ENCODE results near the gene PDZRN4.
"Not testable (repeated sequence)": the region's sequence is repeated elsewhere in the genome, so short reads cannot be mapped to it uniquely, and the experiment has no call there.

The PDZRN4 gene

DNA sequence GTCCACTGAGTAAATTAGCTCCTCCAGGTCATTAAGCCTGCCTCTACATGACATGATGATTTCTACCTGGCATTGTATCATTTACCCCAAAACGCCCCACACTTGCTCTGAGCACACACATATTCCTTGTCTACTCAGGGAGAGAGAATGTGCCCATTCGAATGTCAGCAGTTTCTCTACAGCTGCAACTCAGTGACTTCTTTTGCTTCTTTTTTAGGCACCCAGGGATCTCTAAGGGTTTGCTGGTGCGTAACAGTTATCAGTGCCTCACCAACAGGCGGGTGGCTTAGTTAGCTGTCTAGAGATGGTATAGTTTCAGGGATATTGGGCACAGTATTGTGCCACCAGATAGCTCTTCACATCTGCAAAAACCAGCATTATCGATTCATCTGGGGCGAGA, 316.9 kb downstream of the PDZRN4 start:
- in situ Hi-C loops (cut with MboI; ENCODE audit: low sequenced_read_pairs), result no loop called here

DNA sequence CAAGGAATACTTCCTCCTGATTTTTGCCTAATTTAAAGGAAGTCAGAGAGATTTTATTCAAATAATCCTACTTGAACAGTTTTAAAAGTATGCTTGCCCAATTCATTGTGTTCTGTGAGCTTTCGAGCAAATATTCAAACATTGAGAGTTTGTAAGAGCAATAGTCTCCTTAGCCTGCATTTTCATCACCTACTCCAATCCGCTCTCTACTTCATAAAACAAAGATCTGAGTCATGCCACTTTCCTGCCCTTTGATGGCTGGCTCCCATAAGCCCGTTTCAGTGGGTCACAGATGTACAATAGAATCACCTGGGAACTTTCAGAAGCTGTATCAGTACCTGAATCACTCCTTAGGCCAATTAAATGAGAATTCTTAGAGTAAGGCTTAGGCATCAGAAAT, 319.2 kb downstream of the PDZRN4 start:
- in situ Hi-C loops (cut with MboI; ENCODE audit: low sequenced_read_pairs), result no loop called here

DNA sequence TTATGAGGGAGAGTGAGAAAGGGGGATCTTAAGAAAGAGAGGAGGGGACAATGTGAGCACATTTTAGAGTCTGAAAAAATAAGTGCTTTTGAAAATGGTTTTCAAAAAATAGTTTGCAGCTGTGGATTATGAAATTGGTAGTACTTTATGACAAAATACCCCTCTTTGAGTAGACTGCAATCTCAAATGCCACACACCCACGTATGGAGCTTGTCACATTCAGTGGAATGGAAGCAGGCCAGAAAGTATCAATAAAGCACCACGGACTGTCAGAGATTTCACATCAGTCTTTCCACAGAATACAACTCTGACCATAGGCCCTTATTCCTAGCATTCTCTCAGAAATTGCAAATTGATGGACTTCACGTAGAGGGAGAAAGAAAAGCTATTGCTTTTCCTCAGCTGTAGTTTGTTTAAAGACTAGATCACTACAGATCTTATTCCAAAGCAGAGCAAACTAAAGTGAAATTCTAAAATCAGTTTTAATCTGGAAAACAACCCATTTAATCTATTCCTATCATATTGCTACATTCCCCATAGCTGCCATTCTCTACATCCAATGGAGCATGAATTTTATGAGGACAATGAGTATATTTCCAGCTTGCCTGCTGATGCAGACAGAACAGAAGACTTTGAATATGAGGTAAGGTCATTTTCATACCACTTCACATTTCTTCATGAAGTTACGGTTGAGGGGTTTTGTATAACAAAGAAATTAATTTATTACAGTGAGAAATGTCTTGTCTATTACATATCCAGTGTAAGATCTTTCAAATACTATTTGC, 321.3 kb downstream of the PDZRN4 start:
- in situ Hi-C loops (cut with MboI; ENCODE audit: low sequenced_read_pairs), result no loop called here

DNA sequence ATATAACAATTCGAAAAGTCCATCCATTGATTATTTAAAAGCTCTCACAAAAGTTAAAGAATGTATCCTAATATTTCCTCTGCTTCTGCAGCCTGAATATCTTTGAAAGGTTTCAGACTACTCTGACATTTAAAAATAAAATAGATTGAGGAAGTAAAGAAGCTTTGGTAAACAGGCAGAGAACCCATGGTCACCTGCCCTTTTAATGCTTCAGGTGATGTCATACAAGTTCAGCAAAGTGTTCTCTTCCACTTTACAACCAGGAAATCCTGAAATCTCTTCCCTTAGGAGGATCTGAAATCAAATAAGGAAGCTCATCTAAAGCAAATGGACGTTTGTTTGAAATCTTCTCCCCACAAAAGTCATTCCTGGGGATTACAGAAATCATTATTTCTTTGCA, 322.4 kb downstream of the PDZRN4 start:
- in situ Hi-C loops (cut with MboI; ENCODE audit: low sequenced_read_pairs), result no loop called here

DNA sequence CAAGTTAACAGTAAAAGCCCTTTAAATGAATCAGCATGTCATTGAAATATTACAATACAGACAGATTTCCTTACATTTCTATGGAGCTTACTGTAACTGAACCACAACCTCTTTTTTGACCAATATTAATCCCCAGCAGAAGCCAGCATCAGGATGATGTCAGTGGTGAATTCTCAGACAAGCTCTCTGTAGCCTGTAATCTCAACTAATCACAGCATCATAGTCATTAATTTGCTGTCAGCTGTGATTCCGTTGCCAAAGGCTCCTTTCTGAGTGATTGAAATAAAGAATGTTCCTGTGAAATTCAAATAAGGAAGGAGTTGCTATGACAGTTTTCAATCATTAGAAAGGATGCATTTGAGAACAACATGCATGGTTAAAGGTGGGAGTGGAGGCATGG, 323.1 kb downstream of the PDZRN4 start:
- in situ Hi-C loops (cut with MboI; ENCODE audit: low sequenced_read_pairs), result no loop called here

DNA sequence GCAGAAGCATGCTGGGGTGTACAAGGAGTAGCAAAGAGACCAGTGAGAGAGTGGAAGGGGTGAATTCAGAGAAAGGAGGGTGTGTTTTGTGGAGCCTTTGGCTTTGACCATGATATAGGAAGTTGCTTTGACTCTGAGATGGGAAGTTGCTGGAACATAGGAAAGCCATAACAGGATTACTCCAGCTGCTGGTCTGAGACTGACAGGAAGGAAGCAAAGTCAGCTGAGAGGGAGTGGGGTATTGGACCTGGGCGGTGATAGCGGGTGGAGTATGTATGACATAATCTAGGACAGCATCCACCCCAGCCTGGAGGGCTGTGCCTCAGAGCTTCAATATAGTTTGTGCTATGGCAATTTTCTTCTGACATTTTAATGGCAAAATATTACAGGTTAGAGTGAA, 324.4 kb downstream of the PDZRN4 start:
- in situ Hi-C loops (cut with MboI; ENCODE audit: low sequenced_read_pairs), result no loop called here

DNA sequence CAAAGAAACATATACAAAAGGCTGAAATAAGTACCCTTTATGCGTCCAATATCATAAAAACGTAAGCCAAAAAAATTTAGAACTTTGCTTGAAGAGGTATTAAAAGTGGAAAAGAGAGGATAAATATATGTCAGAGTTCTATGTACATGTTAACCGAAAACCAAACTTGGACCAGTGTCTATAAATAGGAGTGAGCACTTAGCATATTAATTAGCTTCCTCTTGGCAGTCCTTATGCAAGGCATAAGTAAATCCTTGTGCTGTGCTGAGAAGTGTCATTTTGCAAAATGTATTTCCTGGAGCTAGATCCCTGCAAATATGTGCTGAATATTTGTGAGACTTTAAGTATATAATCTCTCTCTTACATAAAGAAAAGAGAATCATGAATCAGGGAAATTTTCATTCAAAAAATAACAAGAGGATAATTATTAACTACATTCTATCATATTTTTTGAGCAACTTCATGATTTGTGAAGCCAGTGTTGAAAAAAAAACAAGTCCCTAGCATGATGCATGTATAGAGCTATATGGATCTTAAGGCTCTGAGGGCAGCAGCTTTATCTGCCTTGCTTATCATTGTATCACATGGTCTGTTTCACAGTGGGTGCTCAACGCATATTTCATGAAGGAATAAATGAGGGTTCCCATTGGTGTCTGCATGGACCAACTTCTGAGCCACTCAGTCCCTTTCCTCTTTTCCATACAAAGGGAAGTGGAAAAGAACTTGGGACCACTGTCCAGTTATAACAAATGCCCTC, 326.1 kb downstream of the PDZRN4 start:
- in situ Hi-C loops (cut with MboI; ENCODE audit: low sequenced_read_pairs), result no loop called here

DNA sequence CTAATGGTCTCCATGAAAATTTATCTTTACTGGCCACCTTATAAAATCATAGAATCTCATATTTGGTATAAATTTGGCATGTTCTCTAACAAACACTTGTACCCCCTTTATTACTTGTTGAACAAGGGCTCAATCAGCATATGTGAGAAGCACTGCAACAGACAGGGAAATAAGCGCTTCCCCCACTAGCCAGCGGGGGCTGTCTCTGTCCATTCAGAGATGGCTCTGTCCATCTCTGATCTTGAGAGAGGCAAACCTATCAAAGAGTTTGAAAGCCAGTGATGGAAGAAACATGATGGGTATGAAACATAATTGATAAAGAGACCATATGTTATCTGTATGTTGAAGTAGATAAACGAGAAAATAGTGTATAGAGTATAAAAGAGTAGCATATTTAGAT, 326.8 kb downstream of the PDZRN4 start:
- in situ Hi-C loops (cut with MboI; ENCODE audit: low sequenced_read_pairs), result no loop called here

DNA sequence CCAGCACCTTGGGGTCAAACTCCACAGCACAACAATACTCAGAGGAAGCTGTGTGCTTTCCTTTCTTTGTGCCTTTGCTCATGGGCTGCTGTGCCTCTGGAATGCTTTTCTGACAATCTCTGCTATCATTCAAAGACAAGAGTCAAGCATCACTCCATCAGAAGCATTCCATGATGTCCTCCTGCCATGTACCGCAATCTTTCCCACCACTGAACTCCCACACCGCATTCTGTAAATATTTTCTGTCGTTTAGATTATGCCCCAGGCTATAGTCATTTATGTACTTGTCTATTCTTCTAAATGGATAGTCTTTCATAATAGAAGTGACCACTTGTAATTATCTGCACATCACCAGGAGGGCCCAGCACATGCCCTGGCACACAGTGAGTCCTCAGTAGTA, 327.8 kb downstream of the PDZRN4 start:
- in situ Hi-C loops (cut with MboI; ENCODE audit: low sequenced_read_pairs), result no loop called here

DNA sequence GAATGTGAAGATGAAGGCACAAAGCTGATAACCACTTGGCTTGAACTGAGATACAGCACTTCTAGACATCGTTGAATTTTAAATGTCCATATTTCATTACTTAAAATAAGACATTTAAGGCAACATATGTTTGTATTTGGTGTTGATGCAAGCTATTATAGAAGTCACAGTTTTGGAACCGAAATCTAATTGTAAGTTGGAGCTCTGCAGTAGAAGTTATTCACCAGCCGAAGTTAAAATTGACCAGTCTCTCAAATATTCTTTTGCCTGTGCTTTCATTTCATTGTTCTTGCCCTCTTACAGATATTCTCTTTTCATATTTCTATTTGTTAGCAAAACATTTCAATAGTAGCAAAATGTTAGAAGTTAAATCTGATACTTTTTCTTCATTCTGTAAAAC, 332.7 kb downstream of the PDZRN4 start:
- in situ Hi-C loops (cut with MboI; ENCODE audit: low sequenced_read_pairs), result no loop called here

DNA sequence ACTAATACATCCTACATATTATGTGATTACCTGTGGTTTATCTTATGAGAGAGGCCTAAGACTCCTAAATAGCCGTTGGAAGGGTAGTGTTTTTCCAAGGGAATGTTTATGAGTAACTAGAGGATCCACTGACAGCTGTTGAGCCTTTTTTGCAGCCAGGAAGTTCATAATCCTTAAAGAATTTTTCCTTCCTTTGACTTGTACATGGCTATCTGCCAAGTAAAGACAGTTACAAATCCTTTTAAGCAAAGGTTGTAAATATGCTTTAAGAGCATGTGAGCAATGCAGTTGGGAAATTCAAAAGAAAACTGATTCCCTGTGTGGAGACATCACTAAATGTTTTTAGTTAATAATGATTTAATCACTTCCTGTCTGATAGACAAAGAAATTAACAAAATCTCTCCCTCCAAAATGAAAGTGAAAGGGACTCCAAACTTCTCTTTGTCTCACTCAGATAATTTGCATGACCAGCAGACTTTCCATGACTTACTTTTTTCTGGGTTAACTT, 333.8 kb downstream of the PDZRN4 start:
- in situ Hi-C loops (cut with MboI; ENCODE audit: low sequenced_read_pairs), result no loop called here

DNA sequence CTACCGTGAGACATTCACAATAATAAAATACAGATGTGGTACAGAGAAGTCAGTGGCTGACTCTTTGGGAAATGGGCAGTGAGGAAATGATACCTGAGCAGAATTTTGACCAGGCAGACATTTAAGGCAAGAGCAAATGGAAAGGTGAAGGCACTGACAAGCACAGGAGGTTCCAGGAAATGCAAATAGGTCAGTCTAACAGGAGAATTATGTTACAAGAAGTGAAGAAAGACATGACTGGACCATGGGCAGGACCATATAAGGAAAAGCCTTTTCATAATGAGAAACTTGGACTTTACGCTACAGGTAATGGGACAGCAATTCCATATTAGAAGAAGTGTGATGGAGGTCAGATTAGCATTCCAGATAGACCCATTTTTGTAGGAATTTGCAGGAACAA, 338.9 kb downstream of the PDZRN4 start:
- in situ Hi-C loops (cut with MboI; ENCODE audit: low sequenced_read_pairs), result no loop called here

DNA sequence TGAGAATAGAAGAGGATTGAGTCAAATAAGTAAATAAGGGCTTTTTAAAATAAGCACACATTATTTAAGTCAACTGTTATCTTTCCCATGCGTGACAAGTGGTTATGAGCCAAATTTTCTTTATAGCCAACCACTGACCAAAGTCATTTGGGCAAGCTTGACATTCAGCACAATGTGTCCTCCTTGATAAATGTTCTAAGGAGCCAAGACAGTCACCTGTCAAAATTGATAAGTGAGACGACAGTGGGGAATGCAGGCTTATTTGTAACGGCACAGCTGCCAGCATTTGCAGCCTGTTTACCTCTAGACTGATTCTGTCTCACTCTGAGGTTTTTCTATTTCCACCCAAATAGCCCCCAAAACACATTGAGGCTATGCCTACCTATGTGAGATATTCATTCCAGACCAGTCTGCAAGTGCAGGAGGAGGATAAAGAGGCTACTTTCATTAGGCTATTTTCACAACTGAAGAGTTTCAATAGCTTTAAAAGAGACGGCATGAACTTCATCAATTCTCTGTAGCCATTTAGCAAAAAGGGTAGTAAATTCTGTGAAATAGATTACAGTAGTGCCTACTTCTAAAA, 339.5 kb downstream of the PDZRN4 start:
- in situ Hi-C loops (cut with MboI; ENCODE audit: low sequenced_read_pairs), result no loop called here

DNA sequence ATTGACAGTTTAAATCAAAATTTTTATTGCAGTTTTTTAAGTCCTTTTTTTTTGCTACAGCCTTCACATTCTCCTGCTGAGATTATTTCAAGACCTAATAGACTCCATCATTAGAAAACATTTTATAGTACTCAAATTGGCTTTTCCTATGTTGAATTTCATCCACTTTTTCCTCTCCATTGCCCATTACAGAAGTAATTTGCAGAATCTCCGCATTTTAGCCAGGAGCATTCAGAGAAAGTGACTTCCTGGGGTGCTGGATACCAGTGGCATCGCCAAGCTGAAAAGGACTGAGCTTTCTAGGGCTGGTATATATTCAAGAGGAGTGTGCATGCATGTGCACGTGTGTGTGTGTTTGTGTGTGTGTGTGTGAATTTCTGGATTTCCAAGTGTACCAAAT, 340.8 kb downstream of the PDZRN4 start:
- in situ Hi-C loops (cut with MboI; ENCODE audit: low sequenced_read_pairs), result no loop called here

DNA sequence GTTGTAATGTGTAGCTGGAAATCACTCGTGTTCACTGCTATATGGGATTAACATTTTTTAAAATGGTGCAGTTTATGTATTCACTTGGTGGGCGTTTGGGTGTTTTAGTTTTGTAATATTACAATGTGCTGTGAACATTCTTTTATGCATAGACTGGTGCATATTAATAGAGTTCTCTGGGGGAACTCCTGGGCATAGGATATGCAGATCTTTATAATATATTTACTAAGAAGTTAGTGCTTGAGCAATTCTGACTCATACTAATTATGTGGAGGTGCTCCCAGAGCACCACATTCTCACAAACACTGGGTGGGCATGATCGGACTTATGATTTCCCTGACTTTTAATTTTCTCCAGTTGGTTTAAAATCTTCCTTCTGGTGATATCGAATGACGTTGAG, 342.3 kb downstream of the PDZRN4 start:
- in situ Hi-C loops (cut with MboI; ENCODE audit: low sequenced_read_pairs), result no loop called here

DNA sequence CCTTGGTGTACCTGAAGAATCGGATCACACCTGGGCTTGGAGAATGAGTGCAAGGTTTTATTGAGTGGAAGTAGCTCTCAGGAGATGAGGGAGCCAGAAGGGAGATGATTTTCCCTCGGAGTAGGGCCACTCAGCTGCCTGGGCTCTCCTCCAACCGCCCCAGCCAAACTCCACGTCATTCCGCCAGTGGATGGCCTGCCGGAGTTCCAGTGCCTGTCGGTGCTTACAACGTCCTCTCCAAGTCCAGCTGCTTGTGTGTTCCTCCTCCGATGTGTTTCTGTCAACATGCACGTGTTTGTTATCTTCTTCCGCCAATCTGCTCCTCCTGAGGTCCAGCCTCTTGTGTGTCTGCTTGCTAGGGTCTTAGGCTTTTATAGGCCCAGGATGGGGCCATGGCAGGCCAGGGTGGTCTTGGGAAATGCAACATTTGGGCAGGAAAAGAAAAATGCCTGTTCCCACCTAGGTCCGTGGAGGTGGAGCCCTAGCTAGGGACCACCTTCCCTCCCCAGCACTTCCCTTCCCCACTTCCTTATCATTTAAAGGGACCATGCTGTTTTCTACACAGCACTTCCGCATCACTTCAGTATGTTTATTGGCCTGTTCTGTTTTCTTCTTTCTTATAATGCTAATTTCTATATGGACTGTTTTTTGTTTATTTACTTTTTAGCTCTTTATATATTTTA, 343.2 kb downstream of the PDZRN4 start:
- in situ Hi-C loops (cut with MboI; ENCODE audit: low sequenced_read_pairs), result no loop called here

DNA sequence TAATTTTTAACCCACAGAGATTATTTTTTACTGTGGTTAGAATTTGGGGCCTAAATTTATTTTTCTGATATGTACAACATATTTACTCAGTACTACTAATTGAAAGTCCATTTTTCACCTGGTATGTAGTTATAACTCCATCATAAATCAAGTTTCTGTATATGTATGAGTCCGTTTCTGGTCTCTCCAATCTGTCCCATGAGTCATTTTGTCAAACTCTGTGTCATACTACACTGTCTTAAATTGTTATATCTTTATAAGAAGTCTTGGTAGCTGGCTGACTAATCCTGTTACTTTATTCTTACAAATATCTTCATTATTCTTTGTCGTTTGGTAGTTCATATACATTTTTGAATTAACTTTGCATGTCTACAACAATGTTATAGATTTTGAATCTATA, 344.0 kb downstream of the PDZRN4 start:
- in situ Hi-C loops (cut with MboI; ENCODE audit: low sequenced_read_pairs), result no loop called here

DNA sequence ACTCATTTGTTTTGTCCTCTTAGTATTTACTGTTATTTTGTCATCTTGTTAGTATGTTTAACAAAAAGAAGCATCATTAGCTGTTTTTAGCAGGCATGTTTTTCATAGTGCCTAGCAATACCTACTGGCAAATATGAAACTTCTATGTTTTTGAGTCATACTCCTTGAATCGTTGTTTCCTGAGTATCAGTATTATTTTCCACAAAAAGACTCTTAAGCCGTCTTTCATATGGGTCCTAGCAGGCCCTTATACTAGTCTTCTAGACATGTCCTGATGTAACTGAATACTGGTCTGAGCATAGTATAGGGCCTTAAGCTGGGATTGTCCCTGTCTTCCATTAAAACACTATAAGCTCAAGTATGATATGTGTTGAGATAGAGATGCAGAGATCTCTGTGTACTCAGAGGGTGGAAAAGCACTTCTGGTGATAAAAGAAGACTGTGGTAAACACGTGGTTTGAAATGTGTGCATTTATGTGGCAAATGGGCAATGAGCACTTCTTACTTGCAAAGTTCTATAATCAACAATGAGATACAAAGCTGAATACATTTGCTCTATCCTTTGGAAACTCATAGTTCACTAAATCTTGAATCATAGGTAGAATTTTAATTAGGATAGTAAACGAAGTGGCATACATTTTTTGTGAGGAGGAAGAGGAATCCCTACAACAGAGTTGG, 348.8 kb downstream of the PDZRN4 start:
- in situ Hi-C loops (cut with MboI; ENCODE audit: low sequenced_read_pairs), result no loop called here

DNA sequence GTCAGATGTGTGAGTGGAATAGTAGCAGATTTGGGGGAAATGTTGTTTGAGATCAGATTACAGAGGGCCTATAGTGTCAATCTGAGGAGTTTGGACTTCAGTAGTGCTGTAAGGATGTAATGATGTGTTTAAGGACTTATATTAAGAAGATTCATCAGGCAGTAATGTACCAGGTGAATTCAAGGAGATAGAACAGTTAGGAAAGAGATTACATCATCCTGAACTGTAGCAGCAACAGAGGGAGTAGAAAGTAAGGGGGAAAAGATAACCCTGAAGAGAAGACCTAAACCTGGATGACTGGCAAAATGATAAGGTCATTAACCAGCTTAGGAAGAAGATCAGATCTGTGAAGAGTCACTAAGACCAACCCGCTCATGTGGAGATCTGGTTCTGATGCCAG, 349.4 kb downstream of the PDZRN4 start:
- in situ Hi-C loops (cut with MboI; ENCODE audit: low sequenced_read_pairs), result no loop called here

DNA sequence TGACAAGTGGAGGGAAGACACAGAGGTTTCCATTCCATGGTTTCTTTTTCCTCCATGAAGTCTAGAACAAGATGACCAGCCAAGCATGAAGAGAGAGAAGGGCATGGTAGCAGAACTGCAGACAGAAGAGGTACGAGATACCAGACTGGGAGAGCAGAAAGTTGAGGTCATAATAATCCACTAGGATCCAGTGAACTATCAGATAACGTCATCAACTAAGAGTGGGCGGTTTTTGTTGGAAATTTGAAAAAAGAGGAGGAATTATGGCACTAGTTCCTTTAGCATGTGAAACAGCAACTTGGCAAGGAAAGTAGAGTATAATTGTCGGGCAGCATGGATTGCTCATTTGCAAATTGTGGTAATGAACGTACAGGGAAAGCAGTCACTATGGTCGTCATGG, 357.6 kb downstream of the PDZRN4 start:
- in situ Hi-C loops (cut with MboI; ENCODE audit: low sequenced_read_pairs), result no loop called here

DNA sequence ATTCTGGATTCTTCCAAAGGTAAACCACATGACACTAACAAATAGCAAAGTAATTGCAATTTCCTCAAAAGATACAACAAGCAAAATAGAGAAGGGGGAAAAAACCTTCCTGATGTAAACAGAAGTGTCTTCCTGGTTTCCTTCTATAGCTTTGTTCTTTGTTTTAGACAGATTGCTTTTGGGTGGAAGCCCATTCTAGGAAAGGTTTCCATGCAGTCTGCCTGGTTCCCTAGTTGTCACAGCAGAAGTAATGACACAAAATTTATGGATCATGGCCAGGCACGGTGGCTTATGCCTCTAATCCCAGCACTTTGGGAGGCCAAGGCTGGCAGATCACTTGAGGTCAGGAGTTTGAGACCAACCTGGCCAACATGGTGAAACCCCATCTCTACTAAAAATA, 359.0 kb downstream of the PDZRN4 start:
- in situ Hi-C loops (cut with MboI; ENCODE audit: low sequenced_read_pairs), result not testable (repeated sequence)

Data from hTERT RPE-1 (cell line).